Muscle layer of duodenum (tissue), 2 donors: ENCODE results near the gene GALNT14.
"Not testable (repeated sequence)": the region's sequence is repeated elsewhere in the genome, so short reads cannot be mapped to it uniquely, and the experiment has no call there.

ENCODE experiments used
- H3K27ac ChIP-seq: one replicate; pipeline ENCODE4 v1.7.0; 2013; ENCODE audit warnings: mild to moderate bottlenecking, low read length
- H3K27me3 ChIP-seq: one replicate; pipeline ENCODE4 v1.7.0; 2013; ENCODE audit warnings: low read depth, mild to moderate bottlenecking, control low read depth, low read length
- H3K36me3 ChIP-seq, 2 donors: one replicate each; pipeline ENCODE4 v1.7.0; 2013; ENCODE audit warnings: low read length in 2 of 2, control low read depth in 1 of 2, mild to moderate bottlenecking in 1 of 2; ENCODE audit not compliant: insufficient read depth in 2 of 2, control insufficient read depth in 1 of 2
- H3K4me1 ChIP-seq, 2 donors: one replicate each; pipeline ENCODE4 v1.7.0; 2013; ENCODE audit warnings: low read length in 2 of 2, mild to moderate bottlenecking in 2 of 2, control low read depth in 1 of 2, moderate library complexity in 1 of 2; ENCODE audit not compliant: insufficient read depth in 2 of 2, control insufficient read depth in 1 of 2
- H3K4me3 ChIP-seq, 2 donors: one replicate each; pipeline ENCODE4 v1.7.0; 2013; ENCODE audit warnings: low read length in 2 of 2, low read depth in 1 of 2, mild to moderate bottlenecking in 1 of 2
- H3K9me3 ChIP-seq, 2 donors: one replicate each; pipeline ENCODE4 v1.7.0; 2013; ENCODE audit warnings: low read length in 2 of 2, control low read depth in 1 of 2, mild to moderate bottlenecking in 1 of 2; ENCODE audit not compliant: control insufficient read depth in 1 of 2
- donor health status: healthy.

GALNT14 gene, protein sequence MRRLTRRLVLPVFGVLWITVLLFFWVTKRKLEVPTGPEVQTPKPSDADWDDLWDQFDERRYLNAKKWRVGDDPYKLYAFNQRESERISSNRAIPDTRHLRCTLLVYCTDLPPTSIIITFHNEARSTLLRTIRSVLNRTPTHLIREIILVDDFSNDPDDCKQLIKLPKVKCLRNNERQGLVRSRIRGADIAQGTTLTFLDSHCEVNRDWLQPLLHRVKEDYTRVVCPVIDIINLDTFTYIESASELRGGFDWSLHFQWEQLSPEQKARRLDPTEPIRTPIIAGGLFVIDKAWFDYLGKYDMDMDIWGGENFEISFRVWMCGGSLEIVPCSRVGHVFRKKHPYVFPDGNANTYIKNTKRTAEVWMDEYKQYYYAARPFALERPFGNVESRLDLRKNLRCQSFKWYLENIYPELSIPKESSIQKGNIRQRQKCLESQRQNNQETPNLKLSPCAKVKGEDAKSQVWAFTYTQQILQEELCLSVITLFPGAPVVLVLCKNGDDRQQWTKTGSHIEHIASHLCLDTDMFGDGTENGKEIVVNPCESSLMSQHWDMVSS

DNA sequence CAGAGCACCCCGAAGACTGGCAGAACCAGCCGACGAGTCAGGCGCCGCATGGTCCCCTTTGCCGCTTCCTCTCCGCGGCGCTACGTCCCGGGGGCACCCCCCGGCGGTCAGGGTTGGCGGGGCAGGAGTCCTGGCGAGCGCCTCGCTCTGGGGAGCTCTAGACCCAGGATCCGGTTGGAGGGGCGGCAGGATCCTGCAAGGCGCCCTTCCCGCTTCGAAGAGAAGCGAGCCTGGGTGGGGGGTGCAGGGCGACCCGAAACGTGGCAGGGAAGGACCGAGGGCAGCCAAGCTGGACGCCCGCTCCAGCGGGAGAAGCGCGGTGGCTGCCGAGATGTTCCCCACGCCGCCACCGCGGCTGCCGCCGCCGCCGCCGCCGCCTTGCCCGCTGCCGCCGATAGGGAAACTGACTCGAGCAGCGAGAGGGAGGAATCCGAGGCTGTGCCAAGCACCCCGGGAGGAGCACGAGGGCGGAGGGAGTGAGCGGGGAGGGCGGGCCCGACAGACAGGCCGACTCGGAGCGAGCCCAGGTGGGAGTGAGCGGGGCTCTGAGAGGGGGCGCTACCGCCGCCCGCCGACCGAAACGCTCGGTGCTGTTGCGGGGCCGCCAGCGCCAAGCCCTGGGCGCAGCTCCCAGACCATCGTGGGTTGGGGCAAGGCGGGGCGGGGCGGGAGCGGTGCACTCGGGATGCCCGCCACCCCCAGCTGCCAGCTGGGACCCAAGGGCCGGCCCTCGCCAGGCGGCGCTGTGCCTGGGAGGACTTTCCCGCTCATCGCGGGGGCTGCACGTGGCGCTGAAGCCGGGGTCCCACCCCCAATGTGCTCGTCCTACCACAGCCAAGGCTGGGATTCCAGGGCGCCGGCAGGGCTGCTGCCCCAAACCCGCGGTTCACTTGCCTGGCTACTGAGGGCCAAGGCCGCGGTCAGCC is at the start of gene GALNT14:
GALNT14 (minus strand) TSS at position 404 of the 926 bp plus-strand sequence; CDS start at position 50, 354 bp downstream.
- peaks cover 28% of the 10 kb centered on the region for H3K27me3 ChIP-seq
- no peaks in the 10 kb centered on the region for H3K36me3 ChIP-seq
- no peak within 1 kb of the TSS for H3K27ac ChIP-seq
- H3K4me3 ChIP-seq = peak within 1 kb of the TSS; percentile 33 to 76
- H3K9me3 ChIP-seq = no peaks in the 10 kb centered on the region
- H3K4me1 ChIP-seq = peaks cover 0 to 20% of the 10 kb centered on the region in 2 donors

DNA sequence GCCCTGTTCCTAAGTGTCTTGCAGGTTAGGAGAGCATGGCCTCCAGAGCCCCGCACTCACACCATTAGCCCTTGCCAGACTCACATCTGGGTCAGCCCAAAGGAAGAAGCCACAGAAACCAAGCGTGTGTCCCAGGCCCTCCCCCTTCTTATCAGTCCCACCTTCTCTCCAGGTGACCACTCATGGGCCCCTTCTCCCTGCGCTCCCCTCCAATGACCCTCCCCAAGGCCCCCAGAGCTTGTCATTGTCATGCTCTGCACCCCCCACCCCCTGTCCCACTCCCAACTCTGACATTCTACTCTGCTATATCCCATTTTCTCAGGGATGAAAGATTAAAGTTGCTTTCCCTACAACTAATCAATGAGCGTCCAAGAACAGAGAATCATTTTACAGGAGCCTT is 48.9 kb upstream of the GALNT14 start:
- no peak overlapping the region for H3K27ac ChIP-seq
- no peaks in the 10 kb centered on the region for H3K36me3 ChIP-seq
- no peaks in the 10 kb centered on the region for H3K27me3 ChIP-seq
- H3K4me3 ChIP-seq = no peak overlapping the region
- H3K4me1 ChIP-seq = no peaks in the 10 kb centered on the region
- H3K9me3 ChIP-seq = no peaks in the 10 kb centered on the region

DNA sequence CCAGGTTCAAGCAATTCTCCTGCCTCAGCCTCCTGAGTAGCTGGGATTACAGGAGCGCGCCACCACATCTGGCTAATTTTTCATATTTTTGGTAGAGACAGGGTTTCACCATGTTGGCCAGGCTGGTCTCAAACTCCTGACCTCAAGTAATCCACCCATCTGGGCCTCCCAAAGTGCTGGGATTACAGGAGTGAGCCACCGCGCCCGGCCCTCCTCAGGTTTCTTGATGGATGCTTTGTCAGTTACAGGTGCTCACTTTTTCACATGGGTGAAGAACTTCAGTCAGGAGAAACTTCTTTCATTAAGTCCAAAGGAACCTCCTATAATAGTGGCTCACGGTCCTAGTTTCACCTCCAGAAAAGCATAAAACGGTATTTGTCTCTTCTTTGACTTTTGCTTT is 45.7 kb upstream of the GALNT14 start:
- not testable (repeated sequence) for H3K36me3 ChIP-seq, H3K4me3 ChIP-seq

DNA sequence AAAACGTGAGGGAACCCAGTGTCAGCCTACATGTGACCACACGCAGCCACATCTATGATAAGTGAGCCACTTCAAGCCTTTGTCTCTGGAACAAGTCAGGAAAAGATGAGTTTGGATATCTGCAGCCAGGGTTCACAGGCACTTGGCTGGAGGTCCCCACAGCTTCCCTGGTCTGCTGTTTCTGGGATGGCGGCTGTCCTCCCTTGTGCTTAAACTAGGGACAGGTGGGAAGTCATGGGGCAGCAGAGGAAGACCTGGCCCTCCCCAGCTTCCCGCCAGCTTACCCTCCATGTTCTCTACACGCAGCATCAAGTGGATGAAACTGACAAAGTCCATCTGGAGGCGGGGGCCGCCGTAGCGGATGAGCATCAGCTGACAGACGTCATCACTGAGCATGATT is 38.5 kb upstream of the GALNT14 start:
- Histone ChIP-seq H3K4me3 (no peak overlapping the region), H3K27ac (no peak overlapping the region), H3K9me3 (no peaks in the 10 kb centered on the region), H3K4me1 (no peaks in the 10 kb centered on the region), H3K36me3 (no peaks in the 10 kb centered on the region), H3K27me3 (no peaks in the 10 kb centered on the region)

More for the DNA sequence above, 45.7 kb upstream of the GALNT14 start:
- H3K27me3 ChIP-seq, H3K9me3 ChIP-seq, H3K27ac ChIP-seq, H3K4me1 ChIP-seq: not testable (repeated sequence)

DNA sequence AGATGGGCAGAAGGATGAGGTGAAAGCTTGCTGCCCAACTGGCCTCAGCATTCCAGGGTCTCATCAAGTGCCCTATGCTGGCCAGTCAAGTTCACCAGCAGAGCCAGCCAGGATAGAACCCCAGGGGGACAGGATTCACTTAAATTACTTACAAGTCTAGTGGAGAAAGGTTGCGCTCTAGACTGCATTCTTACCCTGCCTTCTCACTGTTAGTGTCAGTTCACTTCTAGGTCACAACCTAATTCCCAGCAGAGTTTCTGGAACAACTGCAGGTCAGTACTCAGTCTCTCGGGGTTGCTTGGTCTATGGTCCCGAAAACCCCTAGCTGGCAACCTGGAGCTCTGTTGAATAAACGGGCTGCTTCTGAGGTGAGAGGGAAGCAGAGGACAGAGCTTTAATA is 32.9 kb upstream of the GALNT14 start:
- Histone ChIP-seq H3K36me3 (no peaks in the 10 kb centered on the region), H3K9me3 (no peaks in the 10 kb centered on the region), H3K27ac (no peak overlapping the region), H3K4me1 (no peaks in the 10 kb centered on the region), H3K27me3 (no peaks in the 10 kb centered on the region), H3K4me3 (no peak overlapping the region)

DNA sequence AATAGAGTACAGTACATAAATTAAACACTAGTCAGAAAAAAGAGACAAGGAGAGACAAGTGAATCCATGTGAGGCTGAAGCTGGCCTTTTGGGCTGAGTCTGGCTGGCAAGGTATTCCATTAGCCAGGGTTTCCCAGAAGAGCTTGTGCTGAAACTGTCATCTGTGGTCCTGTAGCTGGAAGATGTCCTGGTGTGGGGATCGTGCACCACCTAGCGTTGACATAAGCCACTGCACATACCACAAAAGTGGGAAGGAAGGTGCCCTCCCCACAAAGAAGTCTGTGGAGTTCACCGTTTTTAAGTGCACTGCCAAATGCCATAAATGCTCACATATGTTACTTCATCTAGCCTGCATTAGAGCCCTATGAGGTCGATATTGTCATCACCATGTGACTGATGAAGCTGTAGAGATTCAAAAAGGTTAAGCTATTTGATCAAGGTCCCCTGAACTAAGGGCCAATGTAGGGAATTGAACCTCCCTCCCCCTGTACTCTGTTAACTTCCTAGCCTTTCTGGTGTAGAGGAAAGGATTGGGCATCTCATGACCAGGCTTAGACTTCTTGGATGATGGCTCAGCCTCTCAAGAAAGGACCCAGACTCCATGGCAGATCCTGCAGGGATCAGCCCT is 31.9 kb upstream of the GALNT14 start:
- Histone ChIP-seq H3K27ac (no peak overlapping the region), H3K9me3 (no peaks in the 10 kb centered on the region), H3K27me3 (no peaks in the 10 kb centered on the region), H3K36me3 (no peaks in the 10 kb centered on the region), H3K4me1 (no peaks in the 10 kb centered on the region), H3K4me3 (no peak overlapping the region)

DNA sequence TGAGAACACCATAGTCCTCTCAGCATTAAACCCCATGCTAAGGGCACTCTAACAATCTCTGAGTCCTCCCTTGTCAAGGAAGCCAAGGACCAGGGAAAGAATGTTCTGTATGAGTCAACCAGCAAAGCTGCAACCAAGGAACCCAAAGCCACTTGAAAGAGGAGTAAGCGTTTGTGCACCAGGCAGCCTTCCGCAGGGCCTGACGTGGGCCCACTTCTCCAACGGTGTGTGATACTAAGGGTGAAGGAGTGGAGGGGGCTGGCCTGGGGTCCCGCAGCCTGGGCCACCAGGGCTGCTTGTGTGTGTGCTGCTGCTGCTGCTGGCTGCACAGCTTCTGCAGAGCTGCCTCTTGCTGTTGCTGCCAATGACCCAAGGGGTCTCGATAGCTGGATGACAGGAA is 30.1 kb upstream of the GALNT14 start:
- H3K4me1 ChIP-seq = no peaks in the 10 kb centered on the region
- no peaks in the 10 kb centered on the region for H3K36me3 ChIP-seq
- H3K9me3 ChIP-seq = no peaks in the 10 kb centered on the region
- H3K4me3 ChIP-seq = no peak overlapping the region
- H3K27me3 ChIP-seq = no peaks in the 10 kb centered on the region
- no peak overlapping the region for H3K27ac ChIP-seq

DNA sequence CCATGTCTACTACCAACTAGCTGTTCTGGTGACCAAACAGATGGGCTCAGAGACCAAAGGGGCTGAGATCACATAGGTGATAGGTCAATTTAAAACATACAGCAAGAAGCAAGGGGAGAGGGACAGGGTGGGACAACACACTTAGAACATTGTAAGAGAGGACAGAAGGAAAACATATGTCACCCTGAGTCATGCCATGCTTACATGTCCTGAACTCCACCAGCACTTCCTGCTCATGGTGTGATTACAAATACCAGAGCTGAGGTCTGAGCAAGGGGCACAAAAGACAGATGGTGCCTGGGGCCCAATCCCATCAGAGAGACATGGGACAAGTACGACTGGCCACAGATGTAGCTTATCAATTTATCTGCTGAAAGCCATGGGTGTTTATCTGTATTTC is 28.7 kb upstream of the GALNT14 start:
- Histone ChIP-seq H3K36me3 (no peaks in the 10 kb centered on the region), H3K4me3 (no peak overlapping the region), H3K27ac (no peak overlapping the region)

DNA sequence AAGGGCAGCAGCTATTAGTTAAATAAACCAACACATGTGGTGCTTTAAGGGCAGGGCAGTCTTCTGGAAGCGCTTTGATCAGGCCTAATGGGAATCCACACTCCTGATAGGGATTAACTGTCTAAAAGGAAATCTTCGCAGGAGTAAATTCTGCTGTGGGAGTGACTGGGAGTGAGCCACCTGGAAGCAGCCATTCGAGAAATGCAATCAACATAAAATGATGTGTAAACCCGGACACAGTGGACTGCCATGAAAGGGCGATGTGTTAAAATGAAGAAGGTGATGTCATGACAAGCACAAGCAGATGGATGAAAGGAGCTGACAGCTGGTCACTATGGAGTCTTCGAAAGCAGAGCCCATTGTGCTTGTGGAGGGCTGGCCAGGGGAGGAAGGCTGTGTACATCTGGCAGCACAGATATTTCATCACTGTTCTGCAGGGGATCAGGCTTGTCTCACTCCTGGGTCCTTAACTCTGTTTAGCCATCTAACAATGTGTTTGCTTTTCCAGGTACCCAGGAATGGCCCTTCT is 24.8 kb upstream of the GALNT14 start:
- no peaks in the 10 kb centered on the region for H3K36me3 ChIP-seq
- no peaks in the 10 kb centered on the region for H3K4me1 ChIP-seq
- H3K27ac ChIP-seq = no peak overlapping the region
- H3K4me3 ChIP-seq = no peak overlapping the region
- no peaks in the 10 kb centered on the region for H3K27me3 ChIP-seq
- no peaks in the 10 kb centered on the region for H3K9me3 ChIP-seq

More for the DNA sequence above, 28.7 kb upstream of the GALNT14 start:
- no peaks in the 10 kb centered on the region for H3K27me3 ChIP-seq
- no peaks in the 10 kb centered on the region for H3K4me1 ChIP-seq
- no peaks in the 10 kb centered on the region for H3K9me3 ChIP-seq

DNA sequence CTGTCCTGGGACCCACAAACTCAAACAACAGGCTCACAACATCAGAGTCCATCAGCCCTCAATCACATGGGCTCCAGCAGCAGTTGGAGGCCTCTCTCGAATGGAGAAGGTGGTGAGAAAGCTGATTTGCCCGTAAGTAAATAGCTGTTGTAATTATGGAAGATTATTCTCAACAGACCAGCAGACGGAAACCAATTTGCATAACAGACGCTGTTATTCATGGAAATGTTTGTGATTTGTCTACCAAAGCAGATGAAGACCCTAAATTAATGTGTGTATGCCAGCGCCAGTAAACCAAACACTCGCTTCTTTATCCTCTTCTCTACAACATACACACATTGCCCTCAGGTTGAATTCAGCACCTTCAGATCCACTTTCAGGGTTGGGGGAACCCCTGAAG is 23.4 kb upstream of the GALNT14 start:
- Histone ChIP-seq H3K27ac (no peak overlapping the region), H3K4me3 (no peak overlapping the region), H3K4me1 (no peaks in the 10 kb centered on the region), H3K27me3 (no peaks in the 10 kb centered on the region), H3K9me3 (no peaks in the 10 kb centered on the region), H3K36me3 (no peaks in the 10 kb centered on the region)

DNA sequence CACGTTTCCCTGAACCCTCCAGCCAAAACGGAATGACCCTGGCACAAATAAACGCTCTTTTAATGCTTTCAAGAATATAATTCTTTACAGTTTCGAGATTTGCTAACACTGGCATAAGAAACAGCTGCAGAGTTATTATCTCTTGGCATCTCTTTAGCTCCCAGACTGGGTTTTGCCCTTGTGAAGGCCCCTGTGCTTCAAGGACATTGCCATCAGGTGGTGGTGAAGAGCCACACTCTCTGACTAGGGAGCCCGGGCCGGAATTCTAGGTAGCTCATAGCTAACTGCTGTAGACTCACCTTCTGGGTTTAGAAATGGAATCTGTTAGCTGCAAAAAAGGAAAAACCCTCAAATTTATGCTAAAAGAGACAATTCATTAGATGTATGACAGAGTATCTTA is 13.3 kb upstream of the GALNT14 start:
- no peak overlapping the region for H3K4me3 ChIP-seq
- H3K4me1 ChIP-seq = no peaks in the 10 kb centered on the region
- H3K27me3 ChIP-seq = no peaks in the 10 kb centered on the region
- no peaks in the 10 kb centered on the region for H3K9me3 ChIP-seq
- no peaks in the 10 kb centered on the region for H3K36me3 ChIP-seq
- H3K27ac ChIP-seq = no peak overlapping the region
